HepG2 (cell line): ENCODE data around the gene AHSG. TPM values are rescaled to one million over a fixed set of nuclear protein-coding genes. Genes with fewer than 3 reads are reported as not detected.

ENCODE experiments used
- ARID4A ChIP-seq: sonication (generic); formaldehyde crosslinking; IDR thresholded peaks from 2 replicates; pipeline ENCODE4 v1.5.0; 2020; ENCODE audit warnings: mild to moderate bottlenecking, missing genetic modification reagents, borderline replicate concordance
- ATF1 ChIP-seq: IDR thresholded peaks from 2 replicates; pipeline ENCODE4 v1.6.1; 2016; ENCODE audit warnings: mild to moderate bottlenecking, control low read depth
- BRD4 ChIP-seq: sonication (generic); formaldehyde crosslinking; IDR thresholded peaks from 2 replicates; pipeline ENCODE4 v1.4.0; 2020; ENCODE audit warnings: missing genetic modification reagents
- CREM ChIP-seq, 2 experiments: sonication (generic) in 1 of 2; formaldehyde crosslinking in 1 of 2; IDR thresholded peaks; 2 replicates each; pipeline versions ENCODE4 v1.4.0 to v1.6.1; 2016 to 2020; ENCODE audit warnings: antibody characterized with exemption in 1 of 2, mild to moderate bottlenecking in 1 of 2, missing genetic modification reagents in 1 of 2
- KAT8 ChIP-seq: IDR thresholded peaks from 2 replicates; pipeline ENCODE4 v1.6.1; 2016; ENCODE audit warnings: missing genetic modification reagents, missing compliant biosample characterization
- MED1 ChIP-seq: sonication (generic); formaldehyde crosslinking; IDR thresholded peaks from 2 replicates; pipeline ENCODE4 v1.4.0; 2020; ENCODE audit warnings: missing genetic modification reagents
- NR2F2 ChIP-seq: IDR thresholded peaks from 2 replicates; pipeline ENCODE4 v1.6.1; 2012; ENCODE audit warnings: low read depth, inconsistent platforms, borderline replicate concordance
- PHB2 ChIP-seq: fragments of 450-650 bp; IDR thresholded peaks from 2 replicates; pipeline ENCODE4 v1.6.1; 2018; ENCODE audit not compliant: partially characterized antibody
- YEATS4 ChIP-seq: sonication (generic); formaldehyde crosslinking; IDR thresholded peaks from 2 replicates; pipeline ENCODE4 v1.4.0; 2020; ENCODE audit warnings: missing genetic modification reagents, borderline replicate concordance
- ZBTB34 ChIP-seq: sonication (generic); formaldehyde crosslinking; IDR thresholded peaks from 2 replicates; pipeline ENCODE4 v1.8.0; 2022; ENCODE audit warnings: mild to moderate bottlenecking, missing genetic modification reagents
- ZFX ChIP-seq: sonication (generic); formaldehyde crosslinking; IDR thresholded peaks from 2 replicates; pipeline ENCODE4 v1.4.0; 2020; ENCODE audit warnings: mild to moderate bottlenecking, low read depth, missing genetic modification reagents, moderate library complexity
- ZMAT5 ChIP-seq: sonication (generic); formaldehyde crosslinking; IDR thresholded peaks from 2 replicates; pipeline ENCODE4 v1.5.0; 2020; ENCODE audit warnings: mild to moderate bottlenecking, low read depth, missing genetic modification reagents, borderline replicate concordance
- ZNF24 ChIP-seq: fragments of 450-650 bp; IDR thresholded peaks from 2 replicates; pipeline ENCODE4 v1.6.1; 2017; ENCODE audit warnings: antibody characterized with exemption, mild to moderate bottlenecking
- ZNF501 ChIP-seq: sonication (generic); formaldehyde crosslinking; IDR thresholded peaks from 2 replicates; pipeline ENCODE4 v1.5.1; 2020; ENCODE audit warnings: mild to moderate bottlenecking, moderate library complexity, missing genetic modification reagents
- ZNF644 ChIP-seq: IDR thresholded peaks from 2 replicates; pipeline ENCODE4 v1.6.1; 2016; ENCODE audit warnings: low read depth
- ZNF761 ChIP-seq: sonication (generic); formaldehyde crosslinking; conservative IDR thresholded peaks from 2 replicates; pipeline ENCODE4 v1.4.0; 2020; ENCODE audit warnings: mild to moderate bottlenecking, missing genetic modification reagents
- ZNF766 ChIP-seq: sonication (generic); formaldehyde crosslinking; IDR thresholded peaks from 2 replicates; pipeline ENCODE4 v1.5.0; 2020; ENCODE audit warnings: missing genetic modification reagents, borderline replicate concordance
- polyA plus RNA-seq, 8 experiments: library from polyadenylated mRNA; depleted of rRNA in 3 of 8; stranded (reverse) in 7 of 8; unstranded in 1 of 8; fragments of >200 nt; fragmentation: Illumina TruSeq in 4 of 8; extraction: Trizol in 4 of 8; gene quantifications; 2 replicates each; pipeline versions ENCODE4 v1.2.1 to v1.2.3, GENCODE V29; 2011 to 2016; ENCODE audit warnings: low read depth in 4 of 8, missing spikeins in 1 of 8, mixed read lengths in 1 of 8; ENCODE audit not compliant: insufficient read depth in 1 of 8
- total RNA-seq, 5 experiments: library from RNA; depleted of rRNA; stranded (reverse); fragments of >200 nt; fragmentation: Illumina TruSeq; extraction: Trizol; gene quantifications; 2 replicates each; pipeline ENCODE4 v1.2.3, GENCODE V29; 2016; ENCODE audit warnings: low read depth in 1 of 5
- TF ChIP-seq, protein P1 (sequence below): IDR thresholded peaks from 2 replicates; pipeline ENCODE4 v1.6.1; 2016; ENCODE audit warnings: missing genetic modification reagents, missing compliant biosample characterization
- TF ChIP-seq, protein P2 (sequence below): sonication (generic); formaldehyde crosslinking; IDR thresholded peaks from 2 replicates; pipeline ENCODE4 v1.5.0; 2020; ENCODE audit warnings: mild to moderate bottlenecking, missing genetic modification reagents
- TF ChIP-seq, protein P3 (sequence below): sonication (generic); formaldehyde crosslinking; IDR thresholded peaks from 2 replicates; pipeline ENCODE4 v1.8.1; 2023; ENCODE audit warnings: mild to moderate bottlenecking, missing genetic modification reagents

The AHSG gene
- total and polyA plus RNA-seq, 2 of the 13 experiments (the other 11 are each of a cell fraction or from before 2014, with no cell fraction given): 2,043 to 19,152 TPM

DNA sequence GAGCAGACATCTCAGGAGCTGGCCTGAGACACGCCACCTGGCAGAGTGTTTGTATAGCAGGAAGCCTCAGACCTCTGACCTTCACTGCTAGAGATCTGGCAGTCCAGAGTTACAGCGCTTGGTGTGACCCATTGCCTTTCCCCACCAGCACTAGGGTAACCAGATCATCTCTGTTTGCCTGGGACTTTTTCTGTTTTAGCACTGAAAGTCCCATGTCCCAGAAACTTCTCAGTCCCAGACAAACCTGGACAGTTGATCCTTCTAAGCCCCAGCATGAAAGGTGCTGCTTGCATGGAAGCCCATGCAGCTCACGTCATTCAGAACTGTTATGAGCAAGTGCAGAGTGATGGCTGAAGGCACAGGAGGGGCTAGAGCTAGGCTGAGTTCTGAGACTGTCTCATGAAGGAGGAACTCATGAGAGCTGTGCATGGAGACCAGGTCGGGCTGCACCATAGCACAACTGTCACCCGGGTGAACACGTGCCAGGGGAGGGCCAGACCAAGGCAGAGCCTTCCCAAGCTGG is 18.2 kb upstream of the AHSG start (continued):
- peak; percentile 33; the same call in 1 of the 2 replicates for TF ChIP-seq ARID4A (CRISPR knock-in tag)
- TF ChIP-seq ZNF501 (CRISPR knock-in tag): peak; percentile 43; the same call in 1 of the 2 replicates
- TF ChIP-seq NR2F2: peak; percentile 64; the same call in 1 of the 2 replicates
- TF ChIP-seq MED1 (CRISPR knock-in tag): peak; percentile 75; the same call in 1 of the 2 replicates
- peak; percentile 66; the same call in 1 of the 2 replicates for TF ChIP-seq ZNF766 (CRISPR knock-in tag)
- TF ChIP-seq CREM (IDR thresholded peaks at IDR 0.05): no peak
- no peak for TF ChIP-seq CREM (CRISPR knock-in tag; IDR thresholded peaks at IDR 0.05)
- no peak for TF ChIP-seq ZNF24
- TF ChIP-seq, protein P1, sequence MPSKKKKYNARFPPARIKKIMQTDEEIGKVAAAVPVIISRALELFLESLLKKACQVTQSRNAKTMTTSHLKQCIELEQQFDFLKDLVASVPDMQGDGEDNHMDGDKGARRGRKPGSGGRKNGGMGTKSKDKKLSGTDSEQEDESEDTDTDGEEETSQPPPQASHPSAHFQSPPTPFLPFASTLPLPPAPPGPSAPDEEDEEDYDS: 0 out of 2 replicates have a peak, but pooled peaks have one; percentile 7
- TF ChIP-seq KAT8 (CRISPR knock-in tag): 0 out of 2 replicates have a peak, but pooled peaks have one; percentile 13
- peak; percentile 51; the same call in 1 of the 2 replicates for TF ChIP-seq YEATS4 (CRISPR knock-in tag)
- TF ChIP-seq ZNF761 (CRISPR knock-in tag): peak; percentile 66; the same call in 1 of the 2 replicates
- TF ChIP-seq ZBTB34 (CRISPR knock-in tag): peak; percentile 75; the same call in 1 of the 2 replicates
- TF ChIP-seq, protein P2, sequence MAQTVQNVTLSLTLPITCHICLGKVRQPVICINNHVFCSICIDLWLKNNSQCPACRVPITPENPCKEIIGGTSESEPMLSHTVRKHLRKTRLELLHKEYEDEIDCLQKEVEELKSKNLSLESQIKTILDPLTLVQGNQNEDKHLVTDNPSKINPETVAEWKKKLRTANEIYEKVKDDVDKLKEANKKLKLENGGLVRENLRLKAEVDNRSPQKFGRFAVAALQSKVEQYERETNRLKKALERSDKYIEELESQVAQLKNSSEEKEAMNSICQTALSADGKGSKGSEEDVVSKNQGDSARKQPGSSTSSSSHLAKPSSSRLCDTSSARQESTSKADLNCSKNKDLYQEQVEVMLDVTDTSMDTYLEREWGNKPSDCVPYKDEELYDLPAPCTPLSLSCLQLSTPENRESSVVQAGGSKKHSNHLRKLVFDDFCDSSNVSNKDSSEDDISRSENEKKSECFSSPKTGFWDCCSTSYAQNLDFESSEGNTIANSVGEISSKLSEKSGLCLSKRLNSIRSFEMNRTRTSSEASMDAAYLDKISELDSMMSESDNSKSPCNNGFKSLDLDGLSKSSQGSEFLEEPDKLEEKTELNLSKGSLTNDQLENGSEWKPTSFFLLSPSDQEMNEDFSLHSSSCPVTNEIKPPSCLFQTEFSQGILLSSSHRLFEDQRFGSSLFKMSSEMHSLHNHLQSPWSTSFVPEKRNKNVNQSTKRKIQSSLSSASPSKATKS (CRISPR knock-in tag): no peak
- peak; percentile 41 for TF ChIP-seq ZFX (CRISPR knock-in tag)
- 0 out of 2 replicates have a peak, but pooled peaks have one; percentile 18 for TF ChIP-seq ATF1 (CRISPR knock-in tag)
- TF ChIP-seq, protein P3, sequence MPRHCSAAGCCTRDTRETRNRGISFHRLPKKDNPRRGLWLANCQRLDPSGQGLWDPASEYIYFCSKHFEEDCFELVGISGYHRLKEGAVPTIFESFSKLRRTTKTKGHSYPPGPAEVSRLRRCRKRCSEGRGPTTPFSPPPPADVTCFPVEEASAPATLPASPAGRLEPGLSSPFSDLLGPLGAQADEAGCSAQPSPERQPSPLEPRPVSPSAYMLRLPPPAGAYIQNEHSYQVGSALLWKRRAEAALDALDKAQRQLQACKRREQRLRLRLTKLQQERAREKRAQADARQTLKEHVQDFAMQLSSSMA (CRISPR knock-in tag): peak; percentile 47; the same call in 1 of the 2 replicates
- 0 out of 2 replicates have a peak, but pooled peaks have one; percentile 16 for TF ChIP-seq ZNF644
- no peak for TF ChIP-seq ZMAT5 (CRISPR knock-in tag)
- TF ChIP-seq PHB2: no peak
- 0 out of 2 replicates have a peak, but pooled peaks have one; percentile 68 for TF ChIP-seq BRD4
